Activated T-cell treated with anti-CD3 and anti-CD28 coated beads, Interleukin-2, amount 50 U/mL, for 1 hour (primary cell): ENCODE data around the gene OLFML1.
A peak's percentile ranks its signal among the peaks of the same experiment; 100 is the strongest.
"Not testable (repeated sequence)": the region's sequence is repeated elsewhere in the genome, so short reads cannot be mapped to it uniquely, and the experiment has no call there.

Experiments used
- DNase-seq: peaks from one replicate; pipeline ENCODE4 v3.0.0-alpha.2; 2020

Gene OLFML1

DNA sequence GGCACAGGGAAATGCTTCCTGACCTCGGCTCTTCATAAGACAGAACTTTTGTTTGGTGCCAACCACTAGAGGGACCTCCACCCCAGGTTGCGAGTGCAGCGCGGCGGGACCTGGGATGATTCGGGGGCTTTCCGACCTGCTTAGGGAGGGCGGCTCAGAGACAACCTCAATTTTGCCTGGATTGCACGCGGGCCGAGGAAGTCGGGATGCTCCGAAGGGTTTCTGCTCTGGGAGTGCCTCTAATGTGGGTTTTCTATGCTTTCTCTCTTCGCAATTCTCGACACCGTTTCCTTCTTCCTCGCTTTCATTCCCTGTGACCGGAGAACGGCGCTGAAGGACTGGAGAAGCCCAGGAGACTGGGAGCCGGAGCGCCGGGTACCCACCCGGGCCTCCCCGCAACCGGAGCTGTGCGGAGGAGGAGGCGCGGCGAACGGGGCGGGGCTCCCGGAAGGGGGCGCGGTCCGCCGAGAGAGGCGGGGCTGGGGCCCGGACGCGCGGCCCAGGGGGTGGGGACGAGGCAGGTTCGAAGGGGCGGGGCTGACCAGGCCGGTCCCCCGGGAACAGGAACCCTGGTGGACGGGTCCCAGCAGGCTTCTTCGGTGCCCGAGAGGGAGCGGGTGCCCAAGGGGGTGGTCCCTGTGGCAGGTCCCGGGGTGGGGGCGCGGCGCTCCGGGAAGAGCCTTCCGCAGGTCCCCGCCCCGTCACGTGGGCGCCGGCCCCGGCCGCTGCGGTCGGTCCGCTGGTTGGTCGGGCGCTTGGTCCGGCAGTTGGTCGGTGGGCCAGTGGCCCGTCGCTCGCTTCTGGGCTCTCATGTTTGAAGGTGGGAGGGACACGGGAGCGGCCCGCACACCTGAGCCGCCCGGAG is 28.2 kb downstream of the OLFML1 start, which contains the start of gene PPFIBP2:
Gene PPFIBP2 (plus strand): TSS at position 766 of the 865 bp plus-strand sequence. CDS start 35,477 bp downstream, outside the sequence.
- peak; percentile 90 for DNase-seq

DNA sequence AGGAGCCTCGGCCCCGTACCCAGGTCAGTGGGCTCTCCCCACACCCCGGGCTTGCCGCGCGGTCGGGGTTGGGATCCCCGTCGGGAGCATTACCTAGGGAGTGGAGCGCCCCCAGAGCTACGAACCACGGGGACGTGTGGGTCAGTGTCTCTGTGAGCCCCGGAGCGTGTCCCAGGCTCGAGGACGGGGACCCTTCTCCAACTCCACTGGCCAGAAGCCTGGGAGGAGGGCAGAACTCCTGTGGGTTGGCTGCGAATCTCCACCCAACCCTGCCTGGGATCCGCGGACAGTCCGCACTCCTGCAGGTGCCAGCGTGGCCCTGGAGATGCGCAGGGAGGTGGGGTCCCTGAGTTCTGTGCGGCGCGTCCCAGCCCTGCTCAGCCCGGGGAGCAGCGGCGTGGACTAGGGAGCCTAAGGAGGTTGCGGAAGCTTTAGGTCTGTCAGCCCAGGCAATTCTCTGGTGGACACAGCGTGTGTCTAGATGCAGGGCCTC is 28.8 kb downstream of the OLFML1 start:
- DNase-seq = peak; percentile 43

GRCh38 chr11:7515447-7515886 is 30.2 kb downstream of the OLFML1 start:
- no peak for DNase-seq

GRCh38 chr11:7516475-7516874 is 31.2 kb downstream of the OLFML1 start:
- DNase-seq = no peak

- not testable (repeated sequence) for DNase-seq
Measured at GRCh38 chr11:7517743-7518142, 32.4 kb downstream of the OLFML1 start.

DNA sequence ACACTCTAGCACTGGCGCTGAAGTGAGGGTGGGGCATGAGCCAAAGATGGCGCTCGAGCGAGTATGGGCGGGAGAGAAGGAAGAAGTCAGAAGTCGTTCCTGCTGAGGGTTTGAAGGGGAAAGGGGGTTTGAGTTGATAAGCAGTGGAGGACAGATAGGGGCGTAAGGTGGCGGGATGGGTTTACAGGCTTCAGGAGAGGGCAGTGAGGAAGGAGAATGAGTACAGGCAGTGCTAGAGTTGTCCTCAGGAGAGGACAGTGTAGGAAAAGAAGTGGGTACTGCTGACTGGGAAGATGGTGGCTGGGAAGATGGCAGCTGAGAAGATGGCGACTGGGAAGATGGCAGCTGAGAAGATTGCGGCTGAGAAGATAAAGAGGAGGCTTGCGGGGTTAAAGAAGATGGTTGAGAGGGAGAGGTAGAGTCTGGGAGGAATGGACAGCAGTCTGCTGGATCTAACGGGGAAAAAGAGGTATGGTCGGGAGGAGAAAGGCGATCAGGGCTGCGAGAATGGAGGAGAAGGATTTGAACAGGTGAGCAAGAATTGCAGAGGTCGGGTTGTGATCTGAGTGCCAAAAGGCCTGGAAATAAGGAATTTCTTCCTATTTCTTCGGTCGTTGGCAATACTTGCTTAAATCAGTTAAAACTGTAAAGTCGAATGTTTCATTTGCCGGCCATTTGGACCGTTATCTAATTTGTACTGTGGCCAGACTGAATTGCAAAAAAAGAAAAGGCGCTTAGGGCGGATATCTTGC is 33.7 kb downstream of the OLFML1 start:
- DNase-seq = no peak

GRCh38 chr11:7520011-7520942 is 35.0 kb downstream of the OLFML1 start:
- no peak for DNase-seq

GRCh38 chr11:7520981-7521487 is 35.7 kb downstream of the OLFML1 start:
- DNase-seq = no peak

DNA sequence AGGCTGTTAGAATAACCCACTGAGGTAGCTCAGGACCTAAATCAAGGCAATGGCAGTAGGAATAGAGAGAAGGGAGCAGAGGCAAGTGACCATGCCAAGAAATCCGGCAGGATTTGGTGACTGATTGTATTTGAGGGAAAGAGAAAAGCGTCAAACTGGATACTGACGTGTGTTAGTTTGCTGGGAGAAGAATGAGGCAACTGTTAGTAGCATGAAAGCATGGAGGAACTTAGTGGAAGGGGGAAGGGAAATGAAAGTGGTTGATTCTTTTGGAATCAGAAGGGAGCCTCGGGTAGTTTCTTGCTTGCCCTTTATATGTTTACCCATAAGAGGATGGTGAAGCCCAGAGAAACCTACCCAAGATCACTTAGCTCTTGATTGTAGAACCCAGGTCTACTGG is 36.8 kb downstream of the OLFML1 start:
- DNase-seq = no peak

DNA sequence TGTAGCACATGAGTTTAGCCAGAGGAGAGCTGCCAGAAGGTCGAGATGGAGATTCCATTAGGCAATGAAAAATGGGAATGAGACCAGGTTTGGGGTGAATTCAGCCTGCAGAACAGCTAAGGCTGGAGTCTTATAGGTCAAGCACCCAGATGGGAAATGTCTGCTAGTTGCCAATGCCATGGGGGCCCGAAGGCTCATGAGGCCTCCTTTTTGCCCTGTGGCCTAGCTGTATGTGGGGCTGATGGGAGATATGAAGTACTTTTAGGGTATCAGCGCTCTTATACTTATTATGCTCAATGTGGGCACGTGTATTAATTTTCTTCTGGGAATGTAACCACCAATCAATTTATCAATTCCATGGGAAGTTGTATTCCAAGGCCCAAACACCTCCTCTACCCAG is 37.2 kb downstream of the OLFML1 start:
- no peak for DNase-seq

DNA sequence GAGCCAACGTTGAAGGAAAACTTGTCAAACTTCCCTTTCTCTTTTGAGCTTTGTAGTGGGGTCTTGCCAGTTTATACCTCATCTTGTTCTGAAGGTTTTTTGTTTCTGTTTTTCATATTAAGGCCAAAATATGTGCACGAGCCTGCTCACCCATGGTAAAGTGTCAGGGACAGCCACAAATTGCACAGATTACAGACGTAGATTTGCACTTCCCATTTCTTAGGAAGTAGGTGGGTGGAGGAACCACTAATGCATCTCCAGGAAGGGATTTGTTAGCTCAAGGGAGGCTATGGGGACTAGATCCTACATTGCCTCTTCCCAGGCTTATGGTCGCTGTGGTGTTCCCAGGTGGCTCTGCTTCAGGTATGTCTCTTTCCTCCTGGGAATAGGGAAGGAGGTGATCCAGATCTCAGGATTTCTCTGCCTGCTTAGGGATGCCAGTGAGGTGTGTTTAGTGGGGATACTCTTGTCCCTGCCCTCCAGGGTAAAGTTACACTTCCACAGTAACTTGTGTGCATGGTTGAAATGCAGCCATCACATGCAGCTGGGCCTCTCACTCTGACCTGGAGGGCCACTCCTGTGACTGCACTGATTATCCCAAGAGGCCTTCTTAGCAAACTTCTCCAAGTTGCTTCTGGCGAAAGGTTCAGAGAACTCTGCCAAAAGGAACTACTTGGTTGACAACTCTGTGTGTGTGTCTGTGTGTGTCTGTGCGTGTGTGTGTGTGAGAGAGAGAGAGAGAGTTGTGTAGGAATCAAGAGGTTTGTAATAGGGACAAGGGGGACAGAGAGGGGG is 38.3 kb downstream of the OLFML1 start:
- no peak for DNase-seq

GRCh38 chr11:7524462-7525235 is 39.3 kb downstream of the OLFML1 start:
- no peak for DNase-seq

- DNase-seq = no peak
Measured at GRCh38 chr11:7525424-7525823, 40.1 kb downstream of the OLFML1 start.

- DNase-seq = no peak
Measured at GRCh38 chr11:7527029-7527428, 41.7 kb downstream of the OLFML1 start.

GRCh38 chr11:7528514-7529049 is 43.3 kb downstream of the OLFML1 start:
- DNase-seq = no peak

DNA sequence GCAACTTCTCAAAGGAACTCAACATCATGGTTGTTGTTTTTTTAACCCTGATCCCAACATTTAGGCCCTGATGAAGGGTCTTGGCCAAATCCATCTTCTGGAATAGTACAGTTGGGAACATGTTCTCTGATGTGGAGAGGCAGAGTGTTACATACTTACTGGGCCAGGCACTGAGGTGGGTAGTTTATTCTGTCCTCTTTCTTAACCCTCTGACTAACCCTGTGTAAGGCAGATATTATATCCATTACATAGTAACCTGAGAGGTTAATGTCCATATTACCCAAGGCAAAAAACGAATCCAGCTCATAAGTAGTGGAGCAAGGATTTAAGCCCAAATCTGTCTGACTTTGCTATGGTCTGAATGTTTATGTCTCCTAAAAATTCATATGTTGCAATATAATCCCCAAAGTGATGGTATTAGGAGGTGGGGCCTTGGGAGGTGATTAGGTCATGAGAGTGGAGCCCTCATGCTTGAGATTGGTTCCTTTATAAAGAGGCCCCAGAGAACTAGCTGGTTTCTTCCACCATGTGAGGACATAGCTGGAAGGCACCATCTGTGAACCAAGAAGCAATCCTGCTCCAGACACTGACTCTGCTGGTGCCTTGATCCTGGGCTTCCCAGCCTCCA is 44.8 kb downstream of the OLFML1 start:
- DNase-seq = no peak

DNA sequence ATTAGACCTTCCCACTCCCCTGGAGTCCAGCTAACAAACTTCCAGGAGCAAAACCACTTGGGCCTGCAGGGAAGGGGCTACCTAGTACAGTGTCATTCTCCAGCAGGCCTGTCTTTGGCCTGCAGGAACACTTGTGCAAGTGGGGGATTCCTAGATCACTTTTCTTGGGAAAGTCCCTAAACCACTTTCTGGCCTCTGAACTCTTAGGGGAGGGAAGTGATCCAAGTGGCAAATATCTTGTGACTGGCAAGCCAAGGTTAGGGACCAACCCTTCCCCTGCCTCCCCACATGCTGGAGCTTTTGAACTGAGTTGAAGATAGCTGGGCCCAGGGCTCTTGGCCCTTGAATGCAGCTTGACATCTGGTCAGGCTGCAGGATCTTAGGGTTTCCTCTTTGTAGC is 45.7 kb downstream of the OLFML1 start:
- no peak for DNase-seq

GRCh38 chr11:7532405-7533145 is 47.3 kb downstream of the OLFML1 start:
- DNase-seq = no peak
